Measurements from ENCODE around the gene NTN5. TPM values are rescaled to one million over a fixed set of nuclear protein-coding genes. Genes with fewer than 3 reads are reported as not detected.

Gene NTN5
- total and polyA plus RNA-seq, 9 of the 15 experiments (the other 6 are each of a cell fraction or from before 2014, with no cell fraction given) = not detected

DNA sequence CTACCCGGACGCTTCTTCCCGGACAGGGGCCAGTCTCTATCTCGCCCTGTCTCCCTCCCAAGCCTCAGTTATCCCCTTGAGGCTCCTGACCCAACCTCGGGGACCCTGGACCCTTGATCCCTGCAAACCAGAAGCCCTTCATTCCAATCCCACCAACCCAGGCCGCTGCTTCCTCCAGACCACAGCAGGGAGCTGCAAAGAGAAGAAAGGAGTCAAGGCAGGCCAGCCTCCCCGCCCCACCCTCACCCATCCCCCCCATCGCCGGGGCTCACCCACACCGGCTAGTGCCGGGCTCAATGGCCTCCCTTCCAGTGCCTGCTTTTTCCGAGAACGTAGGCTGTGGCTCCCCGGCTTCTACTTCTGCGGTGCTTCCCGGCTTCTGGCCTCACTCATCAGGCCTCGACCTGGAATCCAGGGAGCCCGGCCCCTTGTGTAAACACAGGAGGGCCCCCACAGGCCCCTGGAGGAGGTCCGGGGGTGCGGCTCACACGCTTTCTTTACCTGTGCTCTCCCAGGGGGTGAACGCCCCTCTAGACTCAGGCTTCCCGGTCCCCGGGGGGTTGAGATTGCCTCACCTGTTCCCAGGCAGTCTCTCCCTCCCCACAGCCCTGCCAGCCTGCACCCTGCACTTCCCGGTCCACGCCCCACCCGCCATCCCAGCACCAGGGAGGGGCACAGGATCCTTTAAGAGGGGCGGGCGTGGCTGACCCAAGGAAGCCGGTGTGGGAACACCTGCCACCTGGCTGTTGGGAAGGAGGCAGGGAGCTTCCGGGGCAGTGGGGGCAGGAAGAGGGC, 58.2 kb downstream of the NTN5 start, which contains the start of gene FAM83E (continued):
- TF ChIP-seq BRCA1 (IDR thresholded peaks at IDR 0.05) = no peak
- TF ChIP-seq BRCA1 (CRISPR knock-in tag; IDR thresholded peaks at IDR 0.05) = no peak
- no peak for TF ChIP-seq PYGO2 (tag; IDR thresholded peaks at IDR 0.05)
- no peak for TF ChIP-seq AFF1 (IDR thresholded peaks at IDR 0.05; ENCODE audit: low read depth in 1 of 2, partially characterized antibody in 2 of 2)
- TF ChIP-seq BRD4 (IDR thresholded peaks at IDR 0.05) = no peak
- TF ChIP-seq SNRNP70 (optimal IDR thresholded peaks at IDR 0.05; ENCODE audit: low read depth, low read length) = peak; percentile 81
- TF ChIP-seq, protein P1, sequence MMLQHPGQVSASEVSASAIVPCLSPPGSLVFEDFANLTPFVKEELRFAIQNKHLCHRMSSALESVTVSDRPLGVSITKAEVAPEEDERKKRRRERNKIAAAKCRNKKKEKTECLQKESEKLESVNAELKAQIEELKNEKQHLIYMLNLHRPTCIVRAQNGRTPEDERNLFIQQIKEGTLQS (IDR thresholded peaks at IDR 0.05) = no peak
- TF ChIP-seq, protein P1 (CRISPR knock-in tag; conservative IDR thresholded peaks at IDR 0.05) = no peak; the same call in 1 of the 2 replicates
- TF ChIP-seq SMARCC2 (IDR thresholded peaks at IDR 0.05; ENCODE audit: low read depth) = no peak
- no peak for TF ChIP-seq TCF3 (CRISPR knock-in tag; IDR thresholded peaks at IDR 0.05)
- TF ChIP-seq, protein P2, sequence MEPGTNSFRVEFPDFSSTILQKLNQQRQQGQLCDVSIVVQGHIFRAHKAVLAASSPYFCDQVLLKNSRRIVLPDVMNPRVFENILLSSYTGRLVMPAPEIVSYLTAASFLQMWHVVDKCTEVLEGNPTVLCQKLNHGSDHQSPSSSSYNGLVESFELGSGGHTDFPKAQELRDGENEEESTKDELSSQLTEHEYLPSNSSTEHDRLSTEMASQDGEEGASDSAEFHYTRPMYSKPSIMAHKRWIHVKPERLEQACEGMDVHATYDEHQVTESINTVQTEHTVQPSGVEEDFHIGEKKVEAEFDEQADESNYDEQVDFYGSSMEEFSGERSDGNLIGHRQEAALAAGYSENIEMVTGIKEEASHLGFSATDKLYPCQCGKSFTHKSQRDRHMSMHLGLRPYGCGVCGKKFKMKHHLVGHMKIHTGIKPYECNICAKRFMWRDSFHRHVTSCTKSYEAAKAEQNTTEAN (CRISPR knock-in tag; IDR thresholded peaks at IDR 0.05) = no peak
- TF ChIP-seq PHF20 (IDR thresholded peaks at IDR 0.05; ENCODE audit: partially characterized antibody) = no peak
- no peak for TF ChIP-seq HDGF (IDR thresholded peaks at IDR 0.05)
- TF ChIP-seq YBX1 (IDR thresholded peaks at IDR 0.05) = no peak
- no peak for TF ChIP-seq HDAC3 (IDR thresholded peaks at IDR 0.05; ENCODE audit: borderline replicate concordance, partially characterized antibody)
- no peak for TF ChIP-seq PHB2 (IDR thresholded peaks at IDR 0.05; ENCODE audit: low read depth)
- TF ChIP-seq ERF (CRISPR knock-in tag; IDR thresholded peaks at IDR 0.05) = peak; percentile 96
- TF ChIP-seq CHD2 (IDR thresholded peaks at IDR 0.05; ENCODE audit: low read depth, low read length) = no peak; the same call in 1 of the 2 replicates
- TF ChIP-seq CBX3 (IDR thresholded peaks at IDR 0.05; ENCODE audit: borderline replicate concordance in 1 of 2, low read length in 2 of 2) = no peak; a peak in 1 of 3 replicates
- TF ChIP-seq HNRNPLL (IDR thresholded peaks at IDR 0.05; ENCODE audit: low read depth, low read length, poor library complexity, severe bottlenecking) = no peak
- TF ChIP-seq USF2 (CRISPR knock-in tag; IDR thresholded peaks at IDR 0.05) = no peak
- peak; percentile 19; the same call in 1 of the 2 replicates for TF ChIP-seq RB1 (IDR thresholded peaks at IDR 0.05; ENCODE audit: low read depth)
- no peak for TF ChIP-seq LCOR (CRISPR knock-in tag; IDR thresholded peaks at IDR 0.05)
- TF ChIP-seq ZC3H8 (IDR thresholded peaks at IDR 0.05) = no peak
